Superior temporal gyrus (tissue), 1 donor: Measurements from ENCODE around the gene KLHL17.
"Not testable (repeated sequence)": the region's sequence is repeated elsewhere in the genome, so short reads cannot be mapped to it uniquely, and the experiment has no call there.

ENCODE experiments used
- DNase-seq: peaks from one replicate; pipeline ENCODE4 v3.0.0-alpha.2; 2016; ENCODE audit errors: extremely low spot score

Gene KLHL17

GRCh38 chr1:967466-968343, 7.3 kb downstream of the KLHL17 start:
- DNase-seq: no peak

- DNase-seq: no peak
These were observed 9.0 kb downstream of the KLHL17 start for GRCh38 chr1:969260-969855.

GRCh38 chr1:970242-970972, 10.0 kb downstream of the KLHL17 start:
- no peak for DNase-seq

- no peak for DNase-seq
These were observed 10.8 kb downstream of the KLHL17 start for GRCh38 chr1:970973-971730.

- DNase-seq: no peak
These were observed 11.5 kb downstream of the KLHL17 start for GRCh38 chr1:971751-972506.

GRCh38 chr1:972726-973458, 12.5 kb downstream of the KLHL17 start:
- no peak for DNase-seq

- no peak for DNase-seq
These were observed 13.3 kb downstream of the KLHL17 start for GRCh38 chr1:973459-974292.

- no peak for DNase-seq
These were observed 13.9 kb downstream of the KLHL17 start for GRCh38 chr1:974293-974640.

GRCh38 chr1:974687-975328, 14.4 kb downstream of the KLHL17 start:
- no peak for DNase-seq

GRCh38 chr1:975365-975764, 15.0 kb downstream of the KLHL17 start:
- no peak for DNase-seq

GRCh38 chr1:975896-976683, 15.7 kb downstream of the KLHL17 start:
- DNase-seq: no peak

- not testable (repeated sequence) for DNase-seq
These were observed 16.4 kb downstream of the KLHL17 start for GRCh38 chr1:976791-977190.

- no peak for DNase-seq
These were observed 17.9 kb downstream of the KLHL17 start for GRCh38 chr1:978069-978834.

- no peak for DNase-seq
These were observed 18.7 kb downstream of the KLHL17 start for GRCh38 chr1:978835-979743.

- DNase-seq: no peak
These were observed 19.3 kb downstream of the KLHL17 start for GRCh38 chr1:979744-980072.

- DNase-seq: no peak
These were observed 19.8 kb downstream of the KLHL17 start for GRCh38 chr1:980137-980571.
